Fibroblast of lung (primary cell): Measurements from ENCODE around the gene PIEZO2.

Experiments
- CTCF ChIP-seq, 2 donors: IDR thresholded peaks in 1 of 2; conservative IDR thresholded peaks in 1 of 2; 1 replicate in 1 of 2; 2 replicates in 1 of 2; pipeline ENCODE4 v1.5.1; 2011 to 2012; ENCODE audit warnings: low read length in 2 of 2, control low read depth in 1 of 2, inconsistent platforms in 1 of 2, low read depth in 1 of 2, mild to moderate bottlenecking in 1 of 2
- EZH2 ChIP-seq: IDR thresholded peaks from 2 replicates; pipeline ENCODE4 v1.5.1; 2012; ENCODE audit warnings: low read length, control low read depth, mild to moderate bottlenecking; ENCODE audit errors: missing control alignments

GRCh38 chr18:11020877-11021414 is 128.4 kb downstream of the PIEZO2 start:
- TF ChIP-seq CTCF (conservative IDR thresholded peaks at IDR 0.05 in 1 of 2, IDR thresholded peaks at IDR 0.05 in 1 of 2; ENCODE audit: low read depth in 1 of 2, low read length in 2 of 2) (no peak), EZH2 (no peak)
